Measurements from ENCODE around the gene FUZ. TPM values are rescaled to one million over a fixed set of nuclear protein-coding genes. Genes with fewer than 3 reads are reported as not detected.

FUZ gene
- total and polyA plus RNA-seq, 4 donors = 3.8 to 12.5 (median 7.0) TPM

DNA sequence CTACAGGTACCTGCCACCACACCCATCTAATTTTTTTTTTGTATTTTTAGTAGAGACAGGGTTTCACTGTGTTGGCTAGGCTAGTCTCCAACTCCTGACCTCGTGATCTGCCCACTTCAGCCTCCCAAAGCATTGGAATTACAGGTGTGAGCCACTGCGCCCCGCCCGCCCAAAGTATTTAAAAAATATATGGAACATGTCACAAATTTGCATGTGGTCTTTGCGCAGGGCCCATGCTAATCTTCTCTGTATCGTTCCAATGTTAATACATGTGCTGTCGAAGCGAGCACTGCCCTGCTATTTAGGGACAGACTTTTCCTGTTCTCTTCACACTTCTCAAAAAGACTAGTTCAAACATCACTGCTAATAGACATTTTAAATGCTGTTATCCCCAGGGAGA is 48.8 kb downstream of the FUZ start:
- TF ChIP-seq NR2F2 (IDR thresholded peaks at IDR 0.05) (no peak), GABPA (IDR thresholded peaks at IDR 0.05 in 1 of 2, conservative IDR thresholded peaks at IDR 0.05 in 1 of 2) (no peak), YY1 (IDR thresholded peaks at IDR 0.05) (no peak), FOXA2 (IDR thresholded peaks at IDR 0.05) (no peak), JUND (IDR thresholded peaks at IDR 0.05) (no peak), HNF4A (conservative IDR thresholded peaks at IDR 0.05) (no peak), EGR1 (IDR thresholded peaks at IDR 0.05; ENCODE audit: low read depth in 2 of 2) (no peak), RAD21 (IDR thresholded peaks at IDR 0.05) (no peak)
- WGBS = 95% methylated on average over 8 of the region's 8 CpGs
- H3K9ac ChIP-seq (ENCODE audit: low read depth in 1 of 2, low read length in 2 of 2) = no peak overlapping the region
- H3K4me1 ChIP-seq (ENCODE audit: control insufficient read depth in 4 of 4, insufficient read depth in 4 of 4, low read length in 3 of 4) = peaks cover 2 to 24% (median 18%) of the 10 kb centered on the region in 4 donors
- H3K4me3 ChIP-seq (ENCODE audit: low read depth in 1 of 3, low read length in 3 of 3) = no peak overlapping the region
- no peaks in the 10 kb centered on the region for H3K36me3 ChIP-seq (ENCODE audit: control insufficient read depth in 4 of 4, insufficient read depth in 3 of 4, low read depth in 1 of 4, low read length in 3 of 4)
- no peaks in the 10 kb centered on the region for H3K9me3 ChIP-seq (ENCODE audit: control insufficient read depth in 4 of 4, low read length in 3 of 4)
- H3K27me3 ChIP-seq (ENCODE audit: control insufficient read depth in 4 of 4, insufficient read depth in 4 of 4, low read length in 3 of 4) = no peaks in the 10 kb centered on the region
- no peak for DNase-seq (ENCODE audit: low spot score)
- no peak overlapping the region for H3K27ac ChIP-seq (ENCODE audit: low read depth in 1 of 2, low read length in 2 of 2)

DNA sequence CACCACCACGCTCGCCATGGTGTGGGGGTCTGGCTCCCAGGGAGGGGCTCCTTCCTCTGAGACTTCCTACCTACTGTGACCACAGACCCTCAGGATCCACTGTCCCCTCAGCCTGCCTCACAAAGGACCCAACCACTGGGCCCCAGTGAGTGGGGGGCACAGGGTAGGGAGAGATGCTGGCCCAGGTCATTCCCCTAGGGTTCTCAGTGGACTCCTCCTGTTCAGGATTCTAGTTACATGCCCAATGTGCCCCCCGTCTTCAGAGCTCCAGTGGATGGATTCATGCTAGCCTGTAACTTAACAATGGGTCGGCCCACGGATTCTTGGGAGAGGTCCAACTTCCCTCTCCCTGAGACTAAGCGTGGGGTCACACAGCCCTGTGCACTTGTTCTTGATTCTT is 49.9 kb downstream of the FUZ start, which contains the start of gene TSKS:
Gene TSKS, minus strand, starts transcription at position 77 of the 400 bp plus-strand sequence. Its CDS starts 59 bp downstream, at position 18.
- DNase-seq (ENCODE audit: low spot score) = no peak
- H3K36me3 ChIP-seq (ENCODE audit: control insufficient read depth in 4 of 4, insufficient read depth in 3 of 4, low read depth in 1 of 4, low read length in 3 of 4) = no peaks in the 10 kb centered on the region
- TF ChIP-seq, protein P1, sequence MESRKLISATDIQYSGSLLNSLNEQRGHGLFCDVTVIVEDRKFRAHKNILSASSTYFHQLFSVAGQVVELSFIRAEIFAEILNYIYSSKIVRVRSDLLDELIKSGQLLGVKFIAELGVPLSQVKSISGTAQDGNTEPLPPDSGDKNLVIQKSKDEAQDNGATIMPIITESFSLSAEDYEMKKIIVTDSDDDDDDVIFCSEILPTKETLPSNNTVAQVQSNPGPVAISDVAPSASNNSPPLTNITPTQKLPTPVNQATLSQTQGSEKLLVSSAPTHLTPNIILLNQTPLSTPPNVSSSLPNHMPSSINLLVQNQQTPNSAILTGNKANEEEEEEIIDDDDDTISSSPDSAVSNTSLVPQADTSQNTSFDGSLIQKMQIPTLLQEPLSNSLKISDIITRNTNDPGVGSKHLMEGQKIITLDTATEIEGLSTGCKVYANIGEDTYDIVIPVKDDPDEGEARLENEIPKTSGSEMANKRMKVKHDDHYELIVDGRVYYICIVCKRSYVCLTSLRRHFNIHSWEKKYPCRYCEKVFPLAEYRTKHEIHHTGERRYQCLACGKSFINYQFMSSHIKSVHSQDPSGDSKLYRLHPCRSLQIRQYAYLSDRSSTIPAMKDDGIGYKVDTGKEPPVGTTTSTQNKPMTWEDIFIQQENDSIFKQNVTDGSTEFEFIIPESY (IDR thresholded peaks at IDR 0.05) = no peak
- TF ChIP-seq GABPA (IDR thresholded peaks at IDR 0.05 in 1 of 2, conservative IDR thresholded peaks at IDR 0.05 in 1 of 2) (no peak), NR2F2 (IDR thresholded peaks at IDR 0.05) (no peak), FOXA1 (IDR thresholded peaks at IDR 0.05) (no peak), HNF4G (IDR thresholded peaks at IDR 0.05) (no peak), HNF4A (conservative IDR thresholded peaks at IDR 0.05) (no peak), SP1 (IDR thresholded peaks at IDR 0.05) (no peak), RAD21 (IDR thresholded peaks at IDR 0.05) (no peak), JUND (IDR thresholded peaks at IDR 0.05) (no peak), FOXA2 (IDR thresholded peaks at IDR 0.05) (no peak)
- TF ChIP-seq, protein P2, sequence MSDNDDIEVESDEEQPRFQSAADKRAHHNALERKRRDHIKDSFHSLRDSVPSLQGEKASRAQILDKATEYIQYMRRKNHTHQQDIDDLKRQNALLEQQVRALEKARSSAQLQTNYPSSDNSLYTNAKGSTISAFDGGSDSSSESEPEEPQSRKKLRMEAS (IDR thresholded peaks at IDR 0.05) = no peak
- TF ChIP-seq, protein P3, sequence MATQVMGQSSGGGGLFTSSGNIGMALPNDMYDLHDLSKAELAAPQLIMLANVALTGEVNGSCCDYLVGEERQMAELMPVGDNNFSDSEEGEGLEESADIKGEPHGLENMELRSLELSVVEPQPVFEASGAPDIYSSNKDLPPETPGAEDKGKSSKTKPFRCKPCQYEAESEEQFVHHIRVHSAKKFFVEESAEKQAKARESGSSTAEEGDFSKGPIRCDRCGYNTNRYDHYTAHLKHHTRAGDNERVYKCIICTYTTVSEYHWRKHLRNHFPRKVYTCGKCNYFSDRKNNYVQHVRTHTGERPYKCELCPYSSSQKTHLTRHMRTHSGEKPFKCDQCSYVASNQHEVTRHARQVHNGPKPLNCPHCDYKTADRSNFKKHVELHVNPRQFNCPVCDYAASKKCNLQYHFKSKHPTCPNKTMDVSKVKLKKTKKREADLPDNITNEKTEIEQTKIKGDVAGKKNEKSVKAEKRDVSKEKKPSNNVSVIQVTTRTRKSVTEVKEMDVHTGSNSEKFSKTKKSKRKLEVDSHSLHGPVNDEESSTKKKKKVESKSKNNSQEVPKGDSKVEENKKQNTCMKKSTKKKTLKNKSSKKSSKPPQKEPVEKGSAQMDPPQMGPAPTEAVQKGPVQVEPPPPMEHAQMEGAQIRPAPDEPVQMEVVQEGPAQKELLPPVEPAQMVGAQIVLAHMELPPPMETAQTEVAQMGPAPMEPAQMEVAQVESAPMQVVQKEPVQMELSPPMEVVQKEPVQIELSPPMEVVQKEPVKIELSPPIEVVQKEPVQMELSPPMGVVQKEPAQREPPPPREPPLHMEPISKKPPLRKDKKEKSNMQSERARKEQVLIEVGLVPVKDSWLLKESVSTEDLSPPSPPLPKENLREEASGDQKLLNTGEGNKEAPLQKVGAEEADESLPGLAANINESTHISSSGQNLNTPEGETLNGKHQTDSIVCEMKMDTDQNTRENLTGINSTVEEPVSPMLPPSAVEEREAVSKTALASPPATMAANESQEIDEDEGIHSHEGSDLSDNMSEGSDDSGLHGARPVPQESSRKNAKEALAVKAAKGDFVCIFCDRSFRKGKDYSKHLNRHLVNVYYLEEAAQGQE (IDR thresholded peaks at IDR 0.05) = no peak
- no peak within 1 kb of the TSS for H3K4me3 ChIP-seq (ENCODE audit: low read depth in 1 of 3, low read length in 3 of 3)
- no peak within 1 kb of the TSS for H3K27ac ChIP-seq (ENCODE audit: low read depth in 1 of 2, low read length in 2 of 2)
- no peaks in the 10 kb centered on the region for H3K27me3 ChIP-seq (ENCODE audit: control insufficient read depth in 4 of 4, insufficient read depth in 4 of 4, low read length in 3 of 4)
- no peaks in the 10 kb centered on the region for H3K9me3 ChIP-seq (ENCODE audit: control insufficient read depth in 4 of 4, low read length in 3 of 4)
- H3K9ac ChIP-seq (ENCODE audit: low read depth in 1 of 2, low read length in 2 of 2) = no peak within 1 kb of the TSS
- H3K4me1 ChIP-seq (ENCODE audit: control insufficient read depth in 4 of 4, insufficient read depth in 4 of 4, low read length in 3 of 4) = peaks cover 2 to 19% (median 12%) of the 10 kb centered on the region in 4 donors
- WGBS = 87% methylated on average over 6 of the region's 6 CpGs

Data from liver (tissue), 9 donors.